AML-193 (cell line): Measurements from ENCODE around the gene TNS3.

Experiments used
- DNase-seq, 2 experiments: peaks; one replicate each; lab custom pipeline; 2025; lab: John Stamatoyannopoulos, UW

The TNS3 gene

GRCh38 chr7:47428052-47428767 is 153.7 kb downstream of the TNS3 start:
- DNase-seq = no peak

- no peak for DNase-seq
Measured at GRCh38 chr7:47427051-47427643, 154.8 kb downstream of the TNS3 start.

- no peak for DNase-seq
Measured at GRCh38 chr7:47424523-47424922, 157.4 kb downstream of the TNS3 start.

- no peak for DNase-seq
Measured at GRCh38 chr7:47423196-47423595, 158.7 kb downstream of the TNS3 start.

GRCh38 chr7:47422611-47423010 is 159.3 kb downstream of the TNS3 start:
- no peak for DNase-seq

- DNase-seq = no peak
Measured at GRCh38 chr7:47421456-47421855, 160.5 kb downstream of the TNS3 start.

GRCh38 chr7:47420122-47420780 is 161.7 kb downstream of the TNS3 start:
- DNase-seq = no peak

- no peak for DNase-seq
Measured at GRCh38 chr7:47419471-47419870, 162.4 kb downstream of the TNS3 start.

GRCh38 chr7:47418601-47419309 is 163.2 kb downstream of the TNS3 start:
- no peak for DNase-seq

GRCh38 chr7:47416492-47417480 is 165.1 kb downstream of the TNS3 start:
- DNase-seq = no peak

- DNase-seq = no peak
Measured at GRCh38 chr7:47415318-47416212, 166.3 kb downstream of the TNS3 start.

- peak in 1 of 2 experiments; percentile 25 for DNase-seq
Measured at GRCh38 chr7:47414342-47415317, 167.3 kb downstream of the TNS3 start.

- no peak for DNase-seq
Measured at GRCh38 chr7:47413526-47414341, 168.2 kb downstream of the TNS3 start.

- no peak for DNase-seq
Measured at GRCh38 chr7:47411901-47412300, 170.0 kb downstream of the TNS3 start.

GRCh38 chr7:47411281-47411869 is 170.5 kb downstream of the TNS3 start:
- no peak for DNase-seq

- no peak for DNase-seq
Measured at GRCh38 chr7:47408675-47409074, 173.2 kb downstream of the TNS3 start.

GRCh38 chr7:47407821-47408674 is 173.9 kb downstream of the TNS3 start:
- DNase-seq = no peak
